ENCODE results near the gene BABAM2. TPM values are rescaled to one million over a fixed set of nuclear protein-coding genes. Genes with fewer than 3 reads are reported as not detected.
A peak's percentile ranks its signal among the peaks of the same experiment; 100 is the strongest.

Gene BABAM2
- total RNA-seq, 4 donors from 2014 or later: 57.2 to 72.2 (median 67.5) TPM

- Histone ChIP-seq H3K27ac (no peak overlapping the region), H3K9me3 (no peaks in the 10 kb centered on the region), H3K4me1 (peaks cover 11 to 14% of the 10 kb centered on the region in 2 donors), H3K27me3 (no peaks in the 10 kb centered on the region), H3K4me3 (no peak overlapping the region), H3K36me3 (peaks cover 0 to 6% of the 10 kb centered on the region in 2 donors)
- intact Hi-C loops (cut with DNase I; ENCODE audit: low total_unique reads): no loop called here
- DNase-seq (no peak), ATAC-seq (no peak)
- in situ Hi-C loops (cut with MboI; ENCODE audit: low sequenced_read_pairs in 4 of 4): no loop called here
- TF ChIP-seq POLR2A (IDR thresholded peaks at IDR 0.05) (no peak), CTCF (IDR thresholded peaks at IDR 0.05 in 4 of 5, conservative IDR thresholded peaks at IDR 0.05 in 1 of 5) (no peak)
Measured at GRCh38 chr2:28028025-28028424, 137.5 kb downstream of the BABAM2 start.

DNA sequence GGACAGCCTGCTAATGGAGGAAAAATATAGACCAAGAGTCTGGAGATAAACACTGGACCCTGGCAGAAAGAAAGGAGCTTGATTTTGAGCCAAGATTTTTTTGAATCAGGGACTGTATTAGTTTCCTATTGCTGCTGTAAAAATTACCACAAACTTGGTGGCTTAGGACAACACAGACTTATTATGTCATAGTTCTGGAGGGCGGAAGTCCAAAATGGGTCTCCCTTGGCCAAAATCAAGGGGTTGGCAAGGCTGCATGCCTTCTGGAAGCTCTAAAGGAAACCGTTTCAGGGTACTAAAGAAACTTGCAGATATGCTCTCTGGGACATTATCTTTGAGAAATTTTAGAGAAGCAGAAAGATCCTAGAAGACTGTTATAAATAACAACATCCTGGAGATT, 140.1 kb downstream of the BABAM2 start:
- Histone ChIP-seq H3K27me3 (no peaks in the 10 kb centered on the region), H3K4me3 (no peak overlapping the region), H3K9me3 (no peaks in the 10 kb centered on the region), H3K27ac (no peak overlapping the region), H3K36me3 (peaks cover 0 to 6% of the 10 kb centered on the region in 2 donors), H3K4me1 (peaks cover 11 to 14% of the 10 kb centered on the region in 2 donors)
- in situ Hi-C loops (cut with MboI; ENCODE audit: low sequenced_read_pairs in 4 of 4): no loop called here
- TF ChIP-seq CTCF (IDR thresholded peaks at IDR 0.05 in 4 of 5, conservative IDR thresholded peaks at IDR 0.05 in 1 of 5) (no peak), POLR2A (IDR thresholded peaks at IDR 0.05) (no peak)
- intact Hi-C loops (cut with DNase I; ENCODE audit: low total_unique reads): no loop called here
- ATAC-seq (no peak), DNase-seq (no peak)

DNA sequence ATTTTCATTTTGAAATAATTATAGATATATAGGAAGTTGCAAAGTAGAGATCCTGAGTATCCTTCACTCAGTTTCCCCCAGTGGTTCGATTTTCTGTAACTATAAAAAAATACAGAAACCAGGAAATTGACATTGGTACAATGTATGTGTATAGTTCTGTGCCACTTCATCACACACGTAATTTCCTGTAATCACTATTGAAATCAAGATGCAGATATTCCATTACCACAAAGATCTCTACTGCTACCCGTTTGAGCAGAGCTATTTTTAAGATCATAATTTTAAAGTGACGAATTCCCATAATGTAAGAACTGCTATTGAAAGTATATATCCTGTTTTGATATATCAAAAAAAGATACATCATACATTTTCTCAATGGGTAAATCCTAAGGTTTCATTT, 142.3 kb downstream of the BABAM2 start:
- ATAC-seq: no peak
- Histone ChIP-seq H3K9me3 (no peaks in the 10 kb centered on the region), H3K4me1 (peaks cover 11 to 22% of the 10 kb centered on the region in 2 donors), H3K4me3 (no peak overlapping the region), H3K36me3 (no peaks in the 10 kb centered on the region), H3K27me3 (no peaks in the 10 kb centered on the region), H3K27ac (no peak overlapping the region)
- TF ChIP-seq POLR2A (IDR thresholded peaks at IDR 0.05) (no peak), CTCF (IDR thresholded peaks at IDR 0.05 in 4 of 5, conservative IDR thresholded peaks at IDR 0.05 in 1 of 5) (no peak)
- intact Hi-C loops (cut with DNase I; ENCODE audit: low total_unique reads) (no loop called here), in situ Hi-C loops (cut with MboI; ENCODE audit: low sequenced_read_pairs in 4 of 4) (no loop called here)
- no peak for DNase-seq

- H3K36me3 ChIP-seq: no peaks in the 10 kb centered on the region
- peaks cover 17 to 38% of the 10 kb centered on the region in 2 donors for H3K4me1 ChIP-seq
- H3K9me3 ChIP-seq: no peaks in the 10 kb centered on the region
- DNase-seq (no peak), ATAC-seq (no peak)
- H3K4me3 ChIP-seq: no peak overlapping the region
- H3K27me3 ChIP-seq: no peaks in the 10 kb centered on the region
- H3K27ac ChIP-seq: no peak overlapping the region
- TF ChIP-seq CTCF (IDR thresholded peaks at IDR 0.05 in 4 of 5, conservative IDR thresholded peaks at IDR 0.05 in 1 of 5) (no peak), POLR2A (IDR thresholded peaks at IDR 0.05) (no peak)
- in situ Hi-C loops (cut with MboI; ENCODE audit: low sequenced_read_pairs in 4 of 4) (no loop called here), intact Hi-C loops (cut with DNase I; ENCODE audit: low total_unique reads) (no loop called here)
Measured at GRCh38 chr2:28034696-28035095, 144.2 kb downstream of the BABAM2 start.

DNA sequence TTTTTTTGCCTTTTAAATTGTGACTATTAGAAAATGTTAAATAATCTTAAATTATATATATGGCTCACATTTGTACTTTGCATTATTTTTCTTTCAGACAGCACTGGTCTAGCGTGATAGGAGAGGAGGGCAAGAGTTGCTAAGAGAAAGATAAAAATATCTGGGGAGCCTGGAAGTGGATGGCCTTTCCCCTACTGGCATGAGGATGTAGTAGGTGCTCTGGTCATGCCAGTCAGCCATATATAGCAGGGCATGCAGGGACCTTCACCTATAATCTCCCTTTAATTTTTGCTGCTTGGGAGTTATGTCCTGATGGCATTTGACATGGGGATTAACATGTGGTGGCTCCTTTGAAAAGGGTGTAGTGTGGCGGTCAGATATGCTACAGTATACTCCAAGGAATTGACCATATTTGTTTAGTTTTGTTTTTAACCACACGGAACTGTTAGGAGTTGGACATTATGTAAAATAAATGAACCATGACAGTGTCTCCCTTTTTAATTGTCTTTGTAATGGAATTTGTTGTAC, 144.7 kb downstream of the BABAM2 start:
- intact Hi-C loops (cut with DNase I; ENCODE audit: low total_unique reads): no loop called here
- H3K27ac ChIP-seq: peak overlapping the region in 1 of 4 donors; percentile 9
- no peak for ATAC-seq

More for the DNA sequence above, 144.7 kb downstream of the BABAM2 start:
- no peak for TF ChIP-seq CTCF (IDR thresholded peaks at IDR 0.05 in 4 of 5, conservative IDR thresholded peaks at IDR 0.05 in 1 of 5)
- TF ChIP-seq POLR2A (IDR thresholded peaks at IDR 0.05): no peak
- Histone ChIP-seq H3K36me3 (no peaks in the 10 kb centered on the region), H3K9me3 (no peaks in the 10 kb centered on the region), H3K4me3 (no peak overlapping the region), H3K4me1 (peaks cover 16 to 40% of the 10 kb centered on the region in 2 donors), H3K27me3 (no peaks in the 10 kb centered on the region)
- no peak for DNase-seq
- in situ Hi-C loops (cut with MboI; ENCODE audit: low sequenced_read_pairs in 4 of 4): no loop called here

All from gastrocnemius medialis (tissue), 4 donors.